GM19395 (cell line): ENCODE measurements around the gene TACO1.

Experiments
- ATAC-seq: cut with Tn5 transposase; IDR thresholded peaks from one replicate; pipeline ENCODE4 v1.9.1; 2021; ENCODE audit warnings: mild to moderate bottlenecking, moderate library complexity; ENCODE audit not compliant: unreplicated experiment

TACO1 gene

GRCh38 chr17:63598281-63598680, 2.4 kb upstream of the TACO1 start:
- no peak for ATAC-seq

GRCh38 chr17:63601439-63602371, 1.0 kb downstream of the TACO1 start:
- ATAC-seq: no peak

GRCh38 chr17:63609816-63610573, 9.3 kb downstream of the TACO1 start:
- no peak for ATAC-seq

- no peak for ATAC-seq
Observed at GRCh38 chr17:63610854-63611253, 10.2 kb downstream of the TACO1 start.

- no peak for ATAC-seq
Observed at GRCh38 chr17:63611354-63611753, 10.7 kb downstream of the TACO1 start.

GRCh38 chr17:63613663-63614062, 13.0 kb downstream of the TACO1 start:
- no peak for ATAC-seq

- no peak for ATAC-seq
Observed at GRCh38 chr17:63621229-63621683, 20.6 kb downstream of the TACO1 start.

GRCh38 chr17:63621684-63622573, 21.2 kb downstream of the TACO1 start, which contains the start of gene MAP3K3:
Gene MAP3K3, plus strand, starts transcription at chr17:63622417. Its CDS starts 343 bp downstream, at chr17:63622760.
- ATAC-seq: peak; percentile 91

GRCh38 chr17:63622574-63623390, 22.1 kb downstream of the TACO1 start:
- peak; percentile 24 for ATAC-seq

GRCh38 chr17:63623786-63624530, 23.3 kb downstream of the TACO1 start:
- ATAC-seq: no peak

GRCh38 chr17:63624531-63624880, 23.8 kb downstream of the TACO1 start:
- ATAC-seq: no peak

- ATAC-seq: no peak
Observed at GRCh38 chr17:63626551-63627180, 26.0 kb downstream of the TACO1 start.

- ATAC-seq: no peak
Observed at GRCh38 chr17:63629627-63630026, 28.9 kb downstream of the TACO1 start.

GRCh38 chr17:63631062-63631461, 30.4 kb downstream of the TACO1 start:
- ATAC-seq: no peak

GRCh38 chr17:63631626-63632025, 30.9 kb downstream of the TACO1 start:
- ATAC-seq: no peak

GRCh38 chr17:63633742-63634141, 33.0 kb downstream of the TACO1 start:
- ATAC-seq: no peak

- no peak for ATAC-seq
Observed at GRCh38 chr17:63634163-63634562, 33.5 kb downstream of the TACO1 start.

- no peak for ATAC-seq
Observed at GRCh38 chr17:63634816-63635215, 34.1 kb downstream of the TACO1 start.

- no peak for ATAC-seq
Observed at GRCh38 chr17:63635290-63635689, 34.6 kb downstream of the TACO1 start.
